Stimulated activated CD8-positive, alpha-beta memory T cell treated with anti-CD3 and anti-CD28 coated beads, Interleukin-15, amount 100 ng/mL, for 48 hours (primary cell): Measurements from ENCODE around the gene RAPSN.

Experiments used
- DNase-seq, 2 donors: peaks; one replicate each; pipeline ENCODE4 v3.0.0-alpha.2; 2020; ENCODE audit warnings: low read depth in 2 of 2

The RAPSN gene

GRCh38 chr11:47390422-47390760 lies 58.5 kb downstream of the RAPSN start:
- DNase-seq: no peak

GRCh38 chr11:47389577-47390421 lies 59.1 kb downstream of the RAPSN start:
- DNase-seq: no peak

- DNase-seq: no peak
Measured at GRCh38 chr11:47388697-47389576, 60.0 kb downstream of the RAPSN start.

GRCh38 chr11:47387944-47388696 lies 60.8 kb downstream of the RAPSN start:
- DNase-seq: no peak
